Fibroblast of skin of back (primary cell): ENCODE measurements around the gene ACSL6.

Experiments used
- DNase-seq: peaks from one replicate; pipeline ENCODE4 v3.0.0-alpha.2; 2013

The ACSL6 gene

GRCh38 chr5:132013711-132014110, 2.3 kb upstream of the ACSL6 start:
- DNase-seq = no peak

GRCh38 chr5:132013006-132013689, 1.7 kb upstream of the ACSL6 start:
- DNase-seq = no peak

- DNase-seq = peak; percentile 70
Measured at GRCh38 chr5:132012371-132013005, 1.0 kb upstream of the ACSL6 start.

- no peak for DNase-seq
Measured at GRCh38 chr5:132010989-132011621, 353 bp downstream of the ACSL6 start.

GRCh38 chr5:132010645-132010988, 841 bp downstream of the ACSL6 start:
- no peak for DNase-seq

GRCh38 chr5:132009706-132010405, 1.6 kb downstream of the ACSL6 start:
- no peak for DNase-seq

GRCh38 chr5:132008961-132009680, 2.3 kb downstream of the ACSL6 start:
- no peak for DNase-seq

- no peak for DNase-seq
Measured at GRCh38 chr5:132008163-132008473, 3.3 kb downstream of the ACSL6 start.

GRCh38 chr5:132007399-132008162, 3.9 kb downstream of the ACSL6 start:
- peak; percentile 70 for DNase-seq

- DNase-seq = no peak
Measured at GRCh38 chr5:132006331-132007120, 4.9 kb downstream of the ACSL6 start.

GRCh38 chr5:132005591-132005990, 5.9 kb downstream of the ACSL6 start:
- no peak for DNase-seq

- DNase-seq = no peak
Measured at GRCh38 chr5:132003982-132004381, 7.5 kb downstream of the ACSL6 start.

- DNase-seq = no peak
Measured at GRCh38 chr5:132003170-132003744, 8.2 kb downstream of the ACSL6 start.

- DNase-seq = no peak
Measured at GRCh38 chr5:132002757-132003156, 8.7 kb downstream of the ACSL6 start.

GRCh38 chr5:132001647-132002561, 9.6 kb downstream of the ACSL6 start:
- peak; percentile 12 for DNase-seq

- no peak for DNase-seq
Measured at GRCh38 chr5:132000677-132001453, 10.6 kb downstream of the ACSL6 start.

- DNase-seq = no peak
Measured at GRCh38 chr5:132000241-132000490, 11.3 kb downstream of the ACSL6 start.

- no peak for DNase-seq
Measured at GRCh38 chr5:131999441-132000240, 11.8 kb downstream of the ACSL6 start.
